ENCODE data around the gene AGBL4. TPM values are rescaled to one million over a fixed set of nuclear protein-coding genes. Genes with fewer than 3 reads are reported as not detected.

The AGBL4 gene
- total RNA-seq, 1 donor from 2014 or later = 2.1 TPM

- no peak overlapping the region for H3K27ac ChIP-seq
- H3K27me3 ChIP-seq (ENCODE audit: low read depth) = no peaks in the 10 kb centered on the region
- H3K9me3 ChIP-seq = no peaks in the 10 kb centered on the region
- no peaks in the 10 kb centered on the region for H3K36me3 ChIP-seq
- ATAC-seq (peak in 1 of 2 donors; percentile 29), DNase-seq (no peak)
- H3K4me1 ChIP-seq = peaks cover 8% of the 10 kb centered on the region
- intact Hi-C loops (cut with DNase I) = no loop called here
- TF ChIP-seq CTCF (IDR thresholded peaks at IDR 0.05) = no peak
- H3K4me3 ChIP-seq = no peak overlapping the region
Observed at GRCh38 chr1:48500541-48501450, 1523.0 kb downstream of the AGBL4 start.

DNA sequence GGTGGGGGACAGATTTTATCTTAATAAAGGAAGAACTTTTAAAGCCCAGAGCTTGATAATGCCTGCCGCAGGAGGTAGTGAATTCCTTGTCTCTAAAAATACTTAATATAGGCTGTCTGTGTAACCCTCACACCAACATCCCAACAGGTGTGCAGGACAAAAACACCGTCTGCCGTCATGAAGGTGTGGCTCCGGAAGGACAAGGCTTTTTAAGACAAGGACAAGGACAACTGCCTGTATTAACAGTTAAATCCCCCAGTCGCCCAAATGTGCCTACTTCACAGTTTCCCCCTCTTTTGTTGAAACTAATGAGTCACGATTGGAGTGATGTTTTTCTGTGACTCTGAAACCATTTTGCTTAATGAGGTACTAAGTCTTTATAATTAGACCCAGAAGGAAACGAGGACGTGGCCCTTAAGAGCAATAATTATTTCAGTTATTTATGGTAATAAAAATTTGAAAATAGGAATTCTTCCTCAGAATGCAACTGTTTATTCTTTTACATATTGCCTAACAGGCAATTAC, 1524.5 kb downstream of the AGBL4 start:
- no peaks in the 10 kb centered on the region for H3K27me3 ChIP-seq (ENCODE audit: low read depth)
- no peak overlapping the region for H3K4me3 ChIP-seq
- no peak for TF ChIP-seq CTCF (IDR thresholded peaks at IDR 0.05)
- H3K4me1 ChIP-seq = peaks cover 14% of the 10 kb centered on the region
- no peak overlapping the region for H3K27ac ChIP-seq
- no peaks in the 10 kb centered on the region for H3K9me3 ChIP-seq
- no peaks in the 10 kb centered on the region for H3K36me3 ChIP-seq
- intact Hi-C loops (cut with DNase I) = no loop called here
- ATAC-seq (no peak), DNase-seq (no peak)

- Histone ChIP-seq H3K9me3 (no peaks in the 10 kb centered on the region), H3K4me3 (no peak overlapping the region), H3K4me1 (peaks cover 18% of the 10 kb centered on the region), H3K36me3 (no peaks in the 10 kb centered on the region), H3K27me3 (ENCODE audit: low read depth) (no peaks in the 10 kb centered on the region), H3K27ac (no peak overlapping the region)
- DNase-seq (peak; percentile 87), ATAC-seq (peak; percentile 92 to 94)
- peak; percentile 90 for TF ChIP-seq CTCF (IDR thresholded peaks at IDR 0.05)
- intact Hi-C loops (cut with DNase I) = no loop called here
Observed at GRCh38 chr1:48498096-48498791, 1525.5 kb downstream of the AGBL4 start.

DNA sequence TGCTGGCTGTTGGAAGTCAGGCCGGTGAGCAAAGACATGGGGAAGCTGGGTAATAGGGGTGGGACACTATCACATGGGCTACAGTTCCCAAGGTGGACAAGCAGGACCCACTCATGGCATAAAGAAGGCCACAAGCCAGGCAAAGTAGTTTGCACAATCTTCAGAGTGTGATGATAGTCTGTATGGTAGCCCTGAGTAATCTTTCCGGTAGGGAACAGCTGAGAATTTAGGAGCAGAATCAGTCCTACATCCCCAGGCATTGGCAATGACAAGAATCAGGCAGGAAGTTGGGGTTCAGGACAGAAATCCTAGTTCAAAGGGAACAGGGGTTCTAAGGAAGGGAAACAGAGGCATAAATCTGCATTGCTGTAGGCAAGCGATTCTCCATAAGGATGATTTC, 1527.8 kb downstream of the AGBL4 start:
- Histone ChIP-seq H3K9me3 (no peaks in the 10 kb centered on the region), H3K4me1 (peaks cover 18% of the 10 kb centered on the region), H3K36me3 (no peaks in the 10 kb centered on the region), H3K27ac (no peak overlapping the region), H3K4me3 (no peak overlapping the region), H3K27me3 (ENCODE audit: low read depth) (no peaks in the 10 kb centered on the region)
- intact Hi-C loops (cut with DNase I) = no loop called here
- DNase-seq (no peak), ATAC-seq (no peak)
- no peak for TF ChIP-seq CTCF (IDR thresholded peaks at IDR 0.05)

- intact Hi-C loops (cut with DNase I) = no loop called here
- no peaks in the 10 kb centered on the region for H3K36me3 ChIP-seq
- H3K4me1 ChIP-seq = peaks cover 18% of the 10 kb centered on the region
- no peak overlapping the region for H3K27ac ChIP-seq
- ATAC-seq = no peak
- no peaks in the 10 kb centered on the region for H3K27me3 ChIP-seq (ENCODE audit: low read depth)
- TF ChIP-seq CTCF (IDR thresholded peaks at IDR 0.05) = no peak
- no peak overlapping the region for H3K4me3 ChIP-seq
- H3K9me3 ChIP-seq = no peaks in the 10 kb centered on the region
- DNase-seq = no peak
Observed at GRCh38 chr1:48495166-48495565, 1528.6 kb downstream of the AGBL4 start.
